HG03520 (cell line): ENCODE data around the gene ZNF606.

Source experiments
- ATAC-seq: cut with Tn5 transposase; IDR thresholded peaks from one replicate; pipeline ENCODE4 v1.9.1; 2021; ENCODE audit warnings: mild to moderate bottlenecking, moderate library complexity; ENCODE audit not compliant: unreplicated experiment

The ZNF606 gene

GRCh38 chr19:57934820-57935665 is 67.6 kb downstream of the ZNF606 start, which contains the start of gene ZNF418:
Gene ZNF418 (minus strand): TSS chr19:57935402. CDS start chr19:57933822, 1,580 bp downstream.
- no peak for ATAC-seq

GRCh38 chr19:57927587-57927986 is 75.0 kb downstream of the ZNF606 start:
- ATAC-seq: no peak
